Prostate gland (tissue), 2 donors: Measurements from ENCODE around the gene PCP4.

Experiments
- CTCF ChIP-seq, 4 experiments: fragments of 200-600 bp in 2 of 4; fragments of 450-650 bp in 2 of 4; sonication (generic) in 2 of 4; IDR thresholded peaks; 1 replicate in 3 of 4; 2 replicates in 1 of 4; pipeline ENCODE4 v1.5.1; 2016 to 2019; ENCODE audit warnings: antibody characterized with exemption in 4 of 4, mild to moderate bottlenecking in 2 of 4, moderate library complexity in 2 of 4
- POLR2A ChIP-seq: fragments of 450-650 bp; IDR thresholded peaks from one replicate; pipeline ENCODE4 v1.6.1; 2016; ENCODE audit warnings: antibody characterized with exemption, mild to moderate bottlenecking

GRCh38 chr21:39860600-39860999 lies 6.6 kb upstream of the PCP4 start:
- TF ChIP-seq CTCF (IDR thresholded peaks at IDR 0.05) (no peak), POLR2A (no peak)
